ENCODE measurements around the gene CNTNAP3.
"Not testable (repeated sequence)": the region's sequence is repeated elsewhere in the genome, so short reads cannot be mapped to it uniquely, and the experiment has no call there.

Gene CNTNAP3

DNA sequence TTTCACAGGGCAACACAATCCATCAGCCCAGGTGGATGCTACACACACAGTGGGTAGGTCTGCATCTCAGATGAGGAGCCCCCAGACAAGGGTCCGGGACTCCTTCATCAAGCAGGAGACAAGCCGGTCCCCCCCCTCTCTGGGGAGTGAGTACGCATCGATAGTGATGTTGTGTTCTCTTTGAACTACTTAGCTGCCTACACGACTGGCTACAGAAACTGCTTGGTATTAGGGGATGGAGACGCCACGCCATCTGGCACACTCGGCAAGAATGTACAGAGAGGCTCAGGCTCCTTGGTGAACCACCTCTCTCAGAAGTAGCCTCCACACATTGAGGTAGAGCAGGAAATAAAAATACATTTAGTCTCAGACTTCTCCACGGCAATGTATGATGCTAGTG lies 179.8 kb downstream of the CNTNAP3 start:
- in situ Hi-C loops (cut with HindIII; ENCODE audit: low sequenced_read_pairs): no loop called here
- TF ChIP-seq, protein P1, sequence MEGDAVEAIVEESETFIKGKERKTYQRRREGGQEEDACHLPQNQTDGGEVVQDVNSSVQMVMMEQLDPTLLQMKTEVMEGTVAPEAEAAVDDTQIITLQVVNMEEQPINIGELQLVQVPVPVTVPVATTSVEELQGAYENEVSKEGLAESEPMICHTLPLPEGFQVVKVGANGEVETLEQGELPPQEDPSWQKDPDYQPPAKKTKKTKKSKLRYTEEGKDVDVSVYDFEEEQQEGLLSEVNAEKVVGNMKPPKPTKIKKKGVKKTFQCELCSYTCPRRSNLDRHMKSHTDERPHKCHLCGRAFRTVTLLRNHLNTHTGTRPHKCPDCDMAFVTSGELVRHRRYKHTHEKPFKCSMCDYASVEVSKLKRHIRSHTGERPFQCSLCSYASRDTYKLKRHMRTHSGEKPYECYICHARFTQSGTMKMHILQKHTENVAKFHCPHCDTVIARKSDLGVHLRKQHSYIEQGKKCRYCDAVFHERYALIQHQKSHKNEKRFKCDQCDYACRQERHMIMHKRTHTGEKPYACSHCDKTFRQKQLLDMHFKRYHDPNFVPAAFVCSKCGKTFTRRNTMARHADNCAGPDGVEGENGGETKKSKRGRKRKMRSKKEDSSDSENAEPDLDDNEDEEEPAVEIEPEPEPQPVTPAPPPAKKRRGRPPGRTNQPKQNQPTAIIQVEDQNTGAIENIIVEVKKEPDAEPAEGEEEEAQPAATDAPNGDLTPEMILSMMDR (IDR thresholded peaks at IDR 0.05; ENCODE audit: low read depth, low read length): no peak
- no peak overlapping the region for H3K4me3 ChIP-seq (ENCODE audit: low read depth, low read length)
- no peak for DNase-seq (ENCODE audit: low read depth, low spot score)

DNA sequence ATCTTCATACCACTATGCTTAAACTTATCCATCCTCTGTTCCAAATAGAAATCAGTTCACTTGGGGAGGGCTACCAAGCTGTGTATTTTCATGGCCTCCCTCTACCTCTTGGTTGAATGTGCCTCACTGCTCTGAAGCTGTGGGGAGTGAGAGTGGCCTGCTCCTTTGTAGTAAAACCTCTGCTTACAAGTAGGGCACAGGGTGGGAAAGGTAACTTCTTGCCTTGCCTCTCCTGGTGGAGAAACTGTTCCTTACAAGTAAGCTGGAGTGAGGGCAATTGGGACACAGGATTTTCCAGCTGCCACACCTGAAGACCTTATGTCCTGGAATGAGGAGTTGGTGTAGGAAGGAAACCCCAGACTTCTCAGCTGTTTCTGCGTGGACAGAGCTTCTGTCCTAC lies 190.8 kb downstream of the CNTNAP3 start:
- in situ Hi-C loops (cut with HindIII; ENCODE audit: low sequenced_read_pairs); H3K4me3 ChIP-seq (ENCODE audit: low read depth, low read length); DNase-seq (ENCODE audit: low read depth, low spot score): not testable (repeated sequence)

DNA sequence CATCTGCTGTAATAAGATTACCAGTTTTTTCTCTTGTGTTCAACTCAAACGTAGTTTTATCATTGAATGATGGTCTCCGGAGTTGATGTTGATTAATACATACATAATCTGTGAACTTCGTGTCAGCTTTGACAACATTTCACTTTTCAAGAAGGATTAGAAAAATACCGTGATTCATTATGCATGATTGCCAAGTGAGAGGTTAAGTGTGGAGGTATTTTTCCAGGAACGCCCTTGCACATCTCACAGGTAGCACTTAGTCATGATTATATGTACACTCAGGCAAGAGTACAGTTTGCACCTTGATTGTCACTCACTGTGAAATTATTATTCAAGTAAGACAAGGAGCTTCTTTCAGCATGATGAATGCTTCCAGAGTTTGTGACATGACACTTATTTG lies 202.7 kb downstream of the CNTNAP3 start:
- in situ Hi-C loops (cut with HindIII; ENCODE audit: low sequenced_read_pairs); H3K4me3 ChIP-seq (ENCODE audit: low read depth, low read length): not testable (repeated sequence)

DNA sequence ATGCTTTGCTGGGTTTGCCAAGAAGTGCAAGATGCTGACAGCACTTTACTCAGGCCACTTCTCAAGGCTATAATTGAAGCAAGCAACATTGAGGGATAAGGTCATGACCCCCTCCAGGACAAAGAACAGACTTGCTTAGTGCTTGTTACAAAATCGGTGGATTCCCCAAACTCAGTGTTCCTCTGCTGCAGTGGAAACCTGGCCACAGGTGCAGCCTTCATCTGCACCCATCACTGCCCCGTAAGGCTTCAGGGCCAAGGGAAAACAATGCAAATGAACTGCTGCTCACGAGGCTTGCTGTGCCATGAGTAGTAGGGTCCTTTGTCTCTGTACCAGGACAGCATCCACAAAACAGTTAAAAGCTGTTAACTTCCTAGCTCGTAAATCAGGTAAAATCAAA lies 205.4 kb downstream of the CNTNAP3 start:
- DNase-seq (ENCODE audit: low read depth, low spot score); in situ Hi-C loops (cut with HindIII; ENCODE audit: low sequenced_read_pairs); H3K4me3 ChIP-seq (ENCODE audit: low read depth, low read length): not testable (repeated sequence)

More for the DNA sequence above, 202.7 kb downstream of the CNTNAP3 start:
- DNase-seq (ENCODE audit: low read depth, low spot score): not testable (repeated sequence)

DNA sequence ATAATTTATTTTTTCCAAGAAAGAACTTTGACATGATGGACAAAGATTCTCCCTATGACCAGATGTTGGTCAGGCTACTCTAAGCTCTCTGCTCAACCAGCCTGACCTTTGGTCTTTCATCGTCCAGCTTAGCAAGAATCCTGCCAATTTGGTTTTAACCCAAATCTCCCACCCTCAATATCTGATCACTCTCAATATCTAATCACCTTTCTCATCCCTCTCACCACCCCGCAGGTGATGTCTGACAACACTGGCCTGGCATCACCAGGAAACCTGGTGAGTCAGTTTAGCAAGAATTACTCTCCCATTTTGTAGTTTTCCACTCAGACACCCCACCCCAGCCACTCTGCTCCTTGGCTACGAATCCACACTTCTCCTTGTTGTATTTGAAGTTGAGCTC lies 207.9 kb downstream of the CNTNAP3 start:
- in situ Hi-C loops (cut with HindIII; ENCODE audit: low sequenced_read_pairs); DNase-seq (ENCODE audit: low read depth, low spot score): not testable (repeated sequence)

DNA sequence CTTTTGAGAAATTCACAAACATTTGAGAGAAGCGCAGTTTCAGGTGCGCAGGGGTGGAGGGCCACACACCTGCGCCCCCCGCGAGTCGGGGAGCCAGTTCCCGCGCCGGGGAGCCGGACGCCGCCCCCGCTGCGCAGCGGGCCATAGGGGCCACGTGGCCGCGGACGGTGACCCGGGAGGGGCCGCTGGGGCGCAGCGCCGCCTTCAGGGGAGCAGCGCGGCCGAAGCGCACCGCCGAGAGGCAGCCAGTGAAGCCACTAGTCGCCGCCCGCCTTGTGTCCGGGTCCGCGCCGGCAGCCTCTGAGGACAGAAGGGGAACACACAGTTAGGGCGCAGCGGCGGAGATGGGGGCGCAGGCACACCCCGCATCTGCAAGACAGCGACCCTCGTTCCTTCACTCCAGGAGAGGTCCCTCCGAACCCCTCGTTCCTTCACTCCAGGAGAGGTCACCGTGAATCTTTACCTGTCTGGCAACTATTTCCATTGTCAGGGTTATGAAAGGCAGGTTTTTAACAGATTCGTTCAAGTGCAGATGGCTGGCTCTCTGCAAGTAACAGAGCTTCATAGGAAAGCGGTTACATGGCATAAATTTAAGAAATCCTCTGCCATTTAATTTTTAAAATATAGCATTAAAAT lies 209.2 kb downstream of the CNTNAP3 start:
- in situ Hi-C loops (cut with HindIII; ENCODE audit: low sequenced_read_pairs); DNase-seq (ENCODE audit: low read depth, low spot score): not testable (repeated sequence)
- peak overlapping the region; percentile 16 for H3K4me3 ChIP-seq (ENCODE audit: low read depth, low read length)
- TF ChIP-seq, protein P1 (IDR thresholded peaks at IDR 0.05; ENCODE audit: low read depth, low read length): peak; percentile 28

More for the DNA sequence above, 207.9 kb downstream of the CNTNAP3 start:
- not testable (repeated sequence) for H3K4me3 ChIP-seq (ENCODE audit: low read depth, low read length)

DNA sequence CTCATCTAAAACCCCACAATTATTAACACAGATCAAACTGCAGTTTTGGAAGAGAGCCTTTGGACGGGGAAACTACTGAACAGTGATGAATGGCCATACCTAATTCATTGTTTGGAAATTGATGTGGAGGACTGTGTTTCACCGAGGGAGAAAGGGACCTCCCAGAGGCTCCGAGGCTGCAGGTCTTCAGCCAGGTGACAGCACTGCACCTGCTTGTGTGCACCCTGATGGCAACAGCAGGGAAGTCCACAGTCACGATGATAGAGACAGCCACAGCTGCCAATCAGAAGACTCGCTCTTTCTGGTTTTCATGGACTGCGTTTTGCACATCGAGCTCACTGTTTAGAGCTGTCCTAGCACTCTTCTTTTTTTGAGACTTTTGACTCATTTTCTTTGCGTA lies 214.4 kb downstream of the CNTNAP3 start:
- H3K4me3 ChIP-seq (ENCODE audit: low read depth, low read length); in situ Hi-C loops (cut with HindIII; ENCODE audit: low sequenced_read_pairs); DNase-seq (ENCODE audit: low read depth, low spot score): not testable (repeated sequence)

DNA sequence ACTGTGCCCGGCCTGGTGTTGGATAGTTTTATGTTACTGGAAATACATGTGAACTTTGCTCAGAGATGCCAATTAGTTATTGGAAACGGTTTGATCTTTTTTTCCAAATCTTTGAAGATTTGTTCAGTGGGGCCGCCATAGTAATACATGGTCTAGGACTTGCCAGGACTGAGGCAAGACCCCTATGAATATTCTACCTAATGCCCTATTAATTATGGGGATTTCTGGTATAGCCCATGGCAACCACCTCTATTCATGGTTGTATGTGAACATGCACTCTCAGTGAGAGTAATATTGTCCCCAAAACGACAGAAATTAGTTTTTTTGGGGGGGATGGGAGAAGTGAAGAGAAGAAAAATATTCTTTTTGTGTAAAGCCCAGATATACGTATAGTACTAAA lies 220.3 kb downstream of the CNTNAP3 start:
- DNase-seq (ENCODE audit: low read depth, low spot score); H3K4me3 ChIP-seq (ENCODE audit: low read depth, low read length); in situ Hi-C loops (cut with HindIII; ENCODE audit: low sequenced_read_pairs): not testable (repeated sequence)

DNA sequence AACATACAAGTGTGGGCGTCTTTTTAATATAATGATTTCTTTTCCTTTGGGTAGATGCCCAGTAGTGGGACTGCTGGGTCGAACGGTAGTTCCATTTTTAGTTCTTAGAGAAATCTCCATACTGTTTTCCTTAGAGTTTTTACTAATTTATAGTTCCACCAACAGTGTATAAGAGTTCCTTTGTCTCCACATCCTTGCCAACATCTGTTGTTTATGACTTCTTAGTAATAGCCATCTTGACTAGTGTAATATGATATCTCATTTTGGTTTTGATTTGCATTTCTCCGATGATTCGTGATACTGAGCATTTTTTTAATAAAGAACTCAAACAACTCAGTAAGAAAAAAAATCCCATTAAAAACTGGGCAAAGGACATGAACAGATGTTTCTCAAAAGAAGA lies 225.0 kb downstream of the CNTNAP3 start:
- H3K4me3 ChIP-seq (ENCODE audit: low read depth, low read length); in situ Hi-C loops (cut with HindIII; ENCODE audit: low sequenced_read_pairs): not testable (repeated sequence)
- DNase-seq (ENCODE audit: low read depth, low spot score): peak; percentile 66

DNA sequence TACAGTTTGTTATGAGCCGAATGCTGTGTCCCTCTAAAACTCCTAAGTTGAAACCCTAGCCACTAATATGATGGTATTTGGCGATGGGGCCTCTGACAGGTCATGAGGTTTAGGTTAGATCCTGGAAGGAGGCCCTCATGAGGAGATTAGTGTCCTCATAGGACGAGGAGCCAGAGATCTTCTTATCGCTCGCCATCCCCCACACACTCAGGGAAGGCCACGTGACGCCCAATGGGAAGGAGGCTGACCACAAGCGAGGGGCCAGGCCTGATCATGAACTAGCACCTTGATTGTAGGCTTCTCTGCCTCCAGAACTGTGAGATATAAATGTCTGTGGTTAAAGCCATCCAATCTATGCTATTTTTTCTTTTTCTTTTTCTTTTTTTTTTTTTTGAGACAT lies 233.5 kb downstream of the CNTNAP3 start:
- DNase-seq (ENCODE audit: low read depth, low spot score); H3K4me3 ChIP-seq (ENCODE audit: low read depth, low read length); in situ Hi-C loops (cut with HindIII; ENCODE audit: low sequenced_read_pairs): not testable (repeated sequence)

DNA sequence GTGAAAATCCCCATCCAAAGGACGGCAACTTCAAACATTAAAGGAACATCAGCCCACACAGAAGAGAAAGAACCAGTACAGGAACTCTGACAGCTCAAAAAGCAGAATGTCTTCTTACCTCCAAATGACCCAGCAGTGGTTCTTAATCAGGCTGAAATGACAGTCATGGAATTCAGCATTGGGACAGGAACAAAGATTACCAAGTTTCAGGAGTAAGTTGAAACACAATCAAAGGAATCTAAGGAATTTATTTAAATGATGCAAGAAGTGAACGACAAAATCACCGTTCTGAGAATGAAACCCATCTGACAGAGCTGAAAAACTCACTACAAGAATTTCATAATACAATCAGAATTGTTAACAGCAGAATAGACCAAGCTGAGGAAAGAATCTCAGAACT lies 241.1 kb downstream of the CNTNAP3 start:
- DNase-seq (ENCODE audit: low read depth, low spot score); in situ Hi-C loops (cut with HindIII; ENCODE audit: low sequenced_read_pairs); H3K4me3 ChIP-seq (ENCODE audit: low read depth, low read length): not testable (repeated sequence)

DNA sequence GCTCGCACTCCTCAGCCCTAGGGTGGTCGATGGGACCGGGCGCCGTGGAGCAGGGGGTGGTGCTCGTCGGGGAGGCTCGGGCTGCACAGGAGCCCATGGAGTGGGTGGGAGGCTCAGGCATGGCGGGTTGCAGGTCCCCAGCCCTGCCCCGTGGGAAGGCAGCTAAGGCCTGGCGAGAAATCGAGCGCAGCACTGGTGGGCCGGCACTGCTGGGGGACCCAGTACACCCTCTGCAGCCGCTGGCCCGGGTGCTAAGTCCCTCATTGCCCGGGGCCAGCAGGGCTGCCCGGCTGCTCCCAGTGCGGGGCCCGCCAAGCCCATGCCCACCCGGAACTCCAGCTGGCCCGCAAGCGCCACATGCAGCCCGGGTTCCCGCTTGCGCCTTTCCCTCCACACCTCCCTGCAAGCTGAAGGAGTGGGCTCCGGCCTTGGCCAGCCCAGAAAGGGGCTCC lies 245.6 kb downstream of the CNTNAP3 start:
- H3K4me3 ChIP-seq (ENCODE audit: low read depth, low read length); DNase-seq (ENCODE audit: low read depth, low spot score); in situ Hi-C loops (cut with HindIII; ENCODE audit: low sequenced_read_pairs): not testable (repeated sequence)

DNA sequence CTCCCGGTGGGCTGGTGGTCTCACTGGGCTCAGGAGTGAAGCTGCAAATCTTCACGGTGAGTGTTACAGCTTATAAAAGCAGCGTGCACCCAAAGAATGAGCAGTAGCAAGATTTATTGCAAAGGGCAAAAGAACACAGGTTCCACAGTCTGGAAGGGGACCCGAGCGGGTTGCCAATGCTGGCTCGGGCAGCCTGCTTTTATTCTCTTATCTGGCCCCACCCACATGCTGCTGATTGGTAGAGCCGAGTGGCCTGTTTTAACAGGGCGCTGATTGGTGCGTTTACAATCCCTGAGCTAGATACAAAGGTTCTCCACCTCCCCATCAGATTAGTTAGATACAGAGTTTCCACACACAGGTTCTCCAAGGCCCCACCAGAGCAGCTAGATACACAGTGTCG lies 246.2 kb downstream of the CNTNAP3 start:
- DNase-seq (ENCODE audit: low read depth, low spot score); H3K4me3 ChIP-seq (ENCODE audit: low read depth, low read length); in situ Hi-C loops (cut with HindIII; ENCODE audit: low sequenced_read_pairs): not testable (repeated sequence)

DNA sequence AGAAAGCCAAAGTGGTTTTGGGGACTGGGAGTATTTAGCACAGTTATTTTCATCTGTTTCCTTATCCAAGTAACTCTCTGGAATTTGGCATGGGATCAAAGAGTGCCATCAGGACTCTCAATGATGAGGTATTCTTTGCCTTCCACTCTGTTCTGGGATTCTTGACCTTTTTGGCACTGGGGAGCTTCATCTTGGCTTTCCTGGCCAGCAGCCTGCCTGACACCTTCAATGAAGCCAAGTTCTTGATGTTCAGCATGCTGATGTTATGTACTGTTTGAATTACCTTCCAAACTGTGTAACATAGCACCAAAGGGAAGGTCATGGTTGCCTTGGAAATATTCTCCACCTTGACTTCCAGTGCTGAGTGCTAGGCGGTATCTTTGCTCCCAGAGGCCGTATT lies 248.8 kb downstream of the CNTNAP3 start:
- DNase-seq (ENCODE audit: low read depth, low spot score); in situ Hi-C loops (cut with HindIII; ENCODE audit: low sequenced_read_pairs); H3K4me3 ChIP-seq (ENCODE audit: low read depth, low read length): not testable (repeated sequence)

DNA sequence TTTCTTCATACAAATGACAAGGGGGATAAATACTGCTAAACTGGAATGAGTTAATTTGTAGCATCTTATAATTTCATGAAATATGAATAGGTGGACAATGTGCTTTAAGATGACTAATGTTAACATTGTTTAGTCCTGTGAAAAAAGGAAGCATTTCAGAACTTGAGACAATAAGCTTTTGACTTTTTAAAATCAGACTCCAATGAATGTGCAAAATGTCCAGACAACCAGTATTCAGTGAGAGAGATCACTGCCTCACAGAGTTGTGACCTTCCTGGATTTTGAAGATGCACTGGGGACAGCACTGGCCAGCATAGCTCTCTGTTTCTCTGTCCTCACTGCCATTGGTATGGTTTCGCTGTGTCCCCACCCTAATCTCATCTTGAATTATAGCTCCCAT lies 249.7 kb downstream of the CNTNAP3 start:
- H3K4me3 ChIP-seq (ENCODE audit: low read depth, low read length); in situ Hi-C loops (cut with HindIII; ENCODE audit: low sequenced_read_pairs); DNase-seq (ENCODE audit: low read depth, low spot score): not testable (repeated sequence)

DNA sequence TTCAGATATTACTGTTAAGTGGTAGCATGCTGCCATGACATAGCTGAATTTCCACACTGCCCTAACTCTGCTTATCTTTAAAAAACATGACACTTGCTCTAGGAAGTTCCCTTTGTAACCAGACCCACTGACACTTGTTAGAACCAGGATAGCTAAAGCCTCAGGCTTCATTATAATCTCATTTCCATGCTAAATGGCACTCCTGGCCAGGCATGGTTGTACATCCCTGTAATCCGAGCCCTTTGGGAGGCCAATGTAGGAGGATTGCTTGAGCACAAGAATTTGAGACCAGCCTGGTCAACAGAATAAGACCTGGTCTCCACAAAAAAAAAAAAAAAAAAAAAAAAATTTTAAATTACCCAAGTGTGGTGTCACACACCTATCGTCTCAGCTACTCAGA lies 254.1 kb downstream of the CNTNAP3 start:
- in situ Hi-C loops (cut with HindIII; ENCODE audit: low sequenced_read_pairs); H3K4me3 ChIP-seq (ENCODE audit: low read depth, low read length); DNase-seq (ENCODE audit: low read depth, low spot score): not testable (repeated sequence)

Measured in astrocyte of the spinal cord (primary cell).